Activated naive CD4-positive, alpha-beta T cell treated with anti-CD3 and anti-CD28 coated beads, Interleukin-2, amount 10 ng/mL, durations not matched to agents 7 days and 5 days (primary cell): ENCODE data around the gene ZNF485.
"Not testable (repeated sequence)": the region's sequence is repeated elsewhere in the genome, so short reads cannot be mapped to it uniquely, and the experiment has no call there.

ENCODE experiments used
- CTCF ChIA-PET: fragments of 350-600 bp; sonication (Branson Sonifier 250); formaldehyde crosslinking; loops from one replicate; lab custom pipeline; 2021; ENCODE audit warnings: antibody characterized with exemption; lab: Charles Lee
- DNase-seq: peaks from one replicate; pipeline ENCODE4 v3.0.0-alpha.2; 2020
- H3K27ac Mint-ChIP-seq: one replicate; pipeline ENCODE4 v1.8.0; 2021; ENCODE audit warnings: mild to moderate bottlenecking, moderate library complexity, mixed read lengths
- H3K27me3 Mint-ChIP-seq: one replicate; pipeline ENCODE4 v1.8.0; 2021; ENCODE audit warnings: mild to moderate bottlenecking, mixed read lengths
- H3K36me3 Mint-ChIP-seq: one replicate; pipeline ENCODE4 v1.8.0; 2021; ENCODE audit warnings: mixed read lengths
- H3K4me1 Mint-ChIP-seq: one replicate; pipeline ENCODE4 v1.8.0; 2021; ENCODE audit warnings: mixed read lengths
- H3K4me3 Mint-ChIP-seq: one replicate; pipeline ENCODE4 v1.8.0; 2021; ENCODE audit warnings: mild to moderate bottlenecking, moderate library complexity, mixed read lengths
- H3K9me3 Mint-ChIP-seq: one replicate; pipeline ENCODE4 v1.8.0; 2021; ENCODE audit warnings: mixed read lengths

The ZNF485 gene

DNA sequence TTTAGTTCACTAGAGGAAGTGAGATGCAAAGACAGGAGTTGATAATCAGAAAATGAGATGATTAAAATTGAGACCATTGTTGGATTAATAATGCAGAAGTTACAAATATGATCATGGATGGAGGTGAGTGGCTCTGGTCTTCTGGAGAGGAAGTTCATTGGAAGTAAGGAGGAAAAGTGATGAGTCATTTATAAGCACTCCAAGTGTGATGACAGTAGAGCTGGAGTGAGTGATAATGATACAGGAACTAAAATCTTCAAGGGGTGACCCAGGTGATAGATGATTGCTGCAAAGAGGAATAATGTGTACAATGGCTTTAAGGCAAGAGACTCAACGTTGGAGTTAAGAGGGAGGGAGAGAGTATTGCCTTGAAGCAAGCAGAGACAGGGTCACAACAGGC is 21.7 kb downstream of the ZNF485 start:
- CTCF ChIA-PET: no interaction called here
- H3K9me3 Mint-ChIP-seq: peaks cover 33% of the 10 kb centered on the region
- no peak for DNase-seq
- H3K4me3 Mint-ChIP-seq: no peak overlapping the region
- peaks cover 9% of the 10 kb centered on the region for H3K36me3 Mint-ChIP-seq
- H3K27me3 Mint-ChIP-seq: no peaks in the 10 kb centered on the region
- no peak overlapping the region for H3K27ac Mint-ChIP-seq
- peaks cover 8% of the 10 kb centered on the region for H3K4me1 Mint-ChIP-seq

DNA sequence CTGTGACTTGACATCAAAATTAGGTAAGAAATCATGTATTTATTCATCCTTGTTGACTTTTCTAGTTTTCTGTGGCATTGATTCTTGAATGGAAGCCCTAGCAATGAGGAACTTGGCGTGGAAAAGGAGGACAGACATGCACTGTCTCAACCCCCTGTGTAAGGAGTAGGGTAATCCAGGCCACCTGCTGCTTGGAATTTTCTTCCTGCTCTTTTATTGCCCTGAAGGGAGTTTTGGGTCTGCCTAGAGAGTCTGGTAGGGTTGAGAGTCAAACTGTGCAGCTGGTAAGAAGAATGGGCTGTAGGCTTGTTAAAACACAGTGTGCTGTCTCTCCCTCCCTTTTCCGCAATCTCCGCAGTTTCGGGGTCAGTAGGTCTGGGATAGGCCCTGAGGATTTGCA is 22.7 kb downstream of the ZNF485 start:
- H3K36me3 Mint-ChIP-seq: peaks cover under 1% of the 10 kb centered on the region
- H3K27me3 Mint-ChIP-seq: no peaks in the 10 kb centered on the region
- CTCF ChIA-PET: no interaction called here
- no peak overlapping the region for H3K27ac Mint-ChIP-seq
- H3K4me3 Mint-ChIP-seq: no peak overlapping the region
- no peaks in the 10 kb centered on the region for H3K4me1 Mint-ChIP-seq
- peaks cover 30% of the 10 kb centered on the region for H3K9me3 Mint-ChIP-seq
- DNase-seq: no peak

GRCh38 chr10:43635816-43636215 is 29.6 kb downstream of the ZNF485 start:
- H3K27ac Mint-ChIP-seq, H3K4me1 Mint-ChIP-seq, DNase-seq, H3K4me3 Mint-ChIP-seq, H3K27me3 Mint-ChIP-seq, H3K36me3 Mint-ChIP-seq, CTCF ChIA-PET: not testable (repeated sequence)
- peaks cover 31% of the 10 kb centered on the region for H3K9me3 Mint-ChIP-seq

GRCh38 chr10:43640603-43641002 is 34.4 kb downstream of the ZNF485 start:
- no peak overlapping the region for H3K27ac Mint-ChIP-seq
- H3K36me3 Mint-ChIP-seq: peaks cover 27% of the 10 kb centered on the region
- H3K27me3 Mint-ChIP-seq: peaks cover 5% of the 10 kb centered on the region
- DNase-seq: no peak
- H3K4me1 Mint-ChIP-seq: no peaks in the 10 kb centered on the region
- CTCF ChIA-PET: no interaction called here
- H3K4me3 Mint-ChIP-seq: no peak overlapping the region
- peaks cover 53% of the 10 kb centered on the region for H3K9me3 Mint-ChIP-seq

- peaks cover 58% of the 10 kb centered on the region for H3K9me3 Mint-ChIP-seq
- H3K4me3 Mint-ChIP-seq: no peak overlapping the region
- DNase-seq: no peak
- CTCF ChIA-PET: no interaction called here
- peaks cover 47% of the 10 kb centered on the region for H3K36me3 Mint-ChIP-seq
- no peak overlapping the region for H3K27ac Mint-ChIP-seq
- H3K27me3 Mint-ChIP-seq: peaks cover 6% of the 10 kb centered on the region
- peaks cover 22% of the 10 kb centered on the region for H3K4me1 Mint-ChIP-seq
Observed at GRCh38 chr10:43644252-43644651, 38.0 kb downstream of the ZNF485 start.

DNA sequence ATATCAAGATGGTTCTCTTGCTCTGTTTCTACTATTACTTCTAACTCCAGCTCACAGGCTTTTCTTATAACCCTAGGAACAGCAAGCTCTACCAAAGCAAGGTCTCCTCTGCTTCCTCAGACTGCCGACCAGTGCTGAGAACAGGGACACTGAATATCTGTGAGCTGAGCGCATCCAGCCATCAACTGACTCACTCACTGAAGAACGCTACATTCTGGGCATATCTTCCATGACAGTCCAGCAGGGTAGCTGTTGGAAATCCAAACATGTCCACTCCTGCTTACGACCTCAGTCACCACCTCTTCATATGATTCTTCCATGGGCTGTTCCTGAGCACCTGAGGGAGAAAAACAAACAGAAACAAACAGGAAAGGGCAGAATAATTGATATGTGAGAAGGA is 39.6 kb downstream of the ZNF485 start:
- no peak for DNase-seq
- no peak overlapping the region for H3K27ac Mint-ChIP-seq
- H3K9me3 Mint-ChIP-seq: peaks cover 51% of the 10 kb centered on the region
- no peak overlapping the region for H3K4me3 Mint-ChIP-seq
- peaks cover 47% of the 10 kb centered on the region for H3K36me3 Mint-ChIP-seq
- CTCF ChIA-PET: no interaction called here
- H3K4me1 Mint-ChIP-seq: peaks cover 25% of the 10 kb centered on the region
- peaks cover 12% of the 10 kb centered on the region for H3K27me3 Mint-ChIP-seq

DNA sequence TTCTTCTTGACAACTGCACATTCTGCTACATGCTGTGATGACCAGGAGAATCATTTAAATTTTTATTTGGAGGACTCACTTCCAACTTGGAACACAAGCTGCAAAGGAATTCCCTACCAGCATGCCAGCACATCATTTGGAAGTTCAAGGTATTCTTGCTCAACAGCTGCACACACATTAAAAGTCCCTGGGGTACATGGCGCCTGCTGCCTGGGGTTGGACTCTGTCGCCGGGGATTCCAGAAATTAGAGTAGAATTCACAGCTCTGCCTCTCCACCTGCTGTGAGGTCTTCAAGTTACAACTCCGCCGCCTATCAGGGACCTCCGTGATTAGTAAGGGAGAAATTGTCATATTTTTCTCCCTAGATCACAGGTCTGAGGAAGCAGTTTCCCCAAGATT is 41.3 kb downstream of the ZNF485 start:
- CTCF ChIA-PET: no interaction called here
- peaks cover 16% of the 10 kb centered on the region for H3K27me3 Mint-ChIP-seq
- H3K4me3 Mint-ChIP-seq: peak overlapping the region; percentile 85
- no peak for DNase-seq
- H3K9me3 Mint-ChIP-seq: peaks cover 40% of the 10 kb centered on the region
- H3K36me3 Mint-ChIP-seq: peaks cover 47% of the 10 kb centered on the region
- peaks cover 25% of the 10 kb centered on the region for H3K4me1 Mint-ChIP-seq
- peak overlapping the region; percentile 82 for H3K27ac Mint-ChIP-seq

- peaks cover 43% of the 10 kb centered on the region for H3K36me3 Mint-ChIP-seq
- peaks cover 19% of the 10 kb centered on the region for H3K27me3 Mint-ChIP-seq
- peaks cover 36% of the 10 kb centered on the region for H3K9me3 Mint-ChIP-seq
- peaks cover 25% of the 10 kb centered on the region for H3K4me1 Mint-ChIP-seq
- DNase-seq: no peak
- H3K4me3 Mint-ChIP-seq: peak overlapping the region; percentile 85
- peak overlapping the region; percentile 82 for H3K27ac Mint-ChIP-seq
- CTCF ChIA-PET: no interaction called here
Observed at GRCh38 chr10:43648095-43648397, 41.8 kb downstream of the ZNF485 start.

DNA sequence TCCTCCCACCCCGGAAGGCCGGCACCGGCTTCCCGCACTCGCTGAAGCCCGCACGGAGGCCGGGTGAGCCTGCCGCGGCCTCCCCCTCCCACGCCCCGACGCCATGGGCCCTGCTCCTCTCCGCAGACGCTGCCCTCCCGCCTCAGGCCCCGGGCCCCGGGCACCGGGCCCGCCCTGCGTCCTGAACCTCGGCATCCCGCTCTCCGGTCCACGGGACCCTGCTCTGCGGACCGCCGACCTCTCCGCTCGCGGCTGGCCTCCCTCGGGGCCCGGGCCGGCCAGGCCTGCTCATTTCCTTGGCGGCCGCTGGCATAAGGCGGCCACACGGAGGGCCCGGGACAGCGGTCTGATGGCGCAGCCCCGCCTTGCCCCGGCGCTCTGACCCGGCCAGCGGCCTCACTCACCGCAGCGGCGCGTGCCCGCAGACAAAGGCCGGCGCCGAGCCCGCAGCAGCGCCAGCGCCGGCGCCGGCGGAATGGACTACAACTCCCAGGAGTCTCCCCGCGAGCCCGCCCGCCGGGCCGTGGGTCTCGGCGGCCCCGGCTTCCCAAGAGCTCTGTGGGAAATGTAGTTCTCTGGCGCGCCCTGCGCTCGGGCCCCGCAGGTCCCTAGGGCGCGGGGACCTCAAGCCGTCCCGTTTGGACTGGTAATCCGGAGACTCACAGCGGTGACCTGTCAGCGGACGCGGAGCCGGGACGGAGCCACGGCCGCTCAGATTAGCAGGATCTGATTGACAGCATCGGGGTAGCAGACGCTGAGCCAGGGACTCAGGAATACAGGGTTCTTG is 42.4 kb downstream of the ZNF485 start, which contains the start of gene ZNF32:
TSS of gene ZNF32 (minus strand) at position 484 of the 787 bp plus-strand sequence. CDS start 2,748 bp downstream, outside the sequence.
- H3K4me1 Mint-ChIP-seq: peaks cover 25% of the 10 kb centered on the region
- peak within 1 kb of the TSS; percentile 82 for H3K27ac Mint-ChIP-seq
- CTCF ChIA-PET: interaction anchor here (1.4 kb wide), 1 partner anchor 41 kb away, joined by 4 read pairs; no protein-coding TSS in a partner anchor
- peaks cover 38% of the 10 kb centered on the region for H3K36me3 Mint-ChIP-seq
- H3K27me3 Mint-ChIP-seq: peaks cover 21% of the 10 kb centered on the region
- peaks cover 32% of the 10 kb centered on the region for H3K9me3 Mint-ChIP-seq
- peak within 1 kb of the TSS; percentile 85 for H3K4me3 Mint-ChIP-seq
- DNase-seq: peak; percentile 86

DNA sequence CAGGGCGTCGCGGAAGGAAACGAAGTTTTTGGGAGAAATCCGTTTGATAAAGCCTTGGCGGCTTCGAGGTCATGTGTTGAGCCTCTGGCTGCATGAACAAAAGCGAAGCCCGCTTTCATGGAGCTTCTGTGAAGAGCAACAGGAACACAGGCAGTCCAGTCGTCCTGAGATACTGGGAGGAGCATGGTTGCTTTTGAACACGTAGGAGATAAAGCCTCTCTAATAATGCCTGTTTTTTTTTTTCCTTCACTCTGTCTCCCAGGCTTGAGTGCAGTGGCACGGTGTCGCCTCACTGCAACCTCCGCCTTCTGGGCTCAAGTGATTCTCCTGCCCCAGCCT is 42.9 kb downstream of the ZNF485 start:
- H3K27ac Mint-ChIP-seq: peak overlapping the region; percentile 71
- H3K4me1 Mint-ChIP-seq: peaks cover 25% of the 10 kb centered on the region
- CTCF ChIA-PET: interaction anchor here (1.4 kb wide), 1 partner anchor 41 kb away, joined by 4 read pairs; no protein-coding TSS in a partner anchor
- DNase-seq: no peak
- H3K36me3 Mint-ChIP-seq: peaks cover 34% of the 10 kb centered on the region
- peak overlapping the region; percentile 85 for H3K4me3 Mint-ChIP-seq
- peaks cover 28% of the 10 kb centered on the region for H3K9me3 Mint-ChIP-seq
- H3K27me3 Mint-ChIP-seq: peaks cover 23% of the 10 kb centered on the region

DNA sequence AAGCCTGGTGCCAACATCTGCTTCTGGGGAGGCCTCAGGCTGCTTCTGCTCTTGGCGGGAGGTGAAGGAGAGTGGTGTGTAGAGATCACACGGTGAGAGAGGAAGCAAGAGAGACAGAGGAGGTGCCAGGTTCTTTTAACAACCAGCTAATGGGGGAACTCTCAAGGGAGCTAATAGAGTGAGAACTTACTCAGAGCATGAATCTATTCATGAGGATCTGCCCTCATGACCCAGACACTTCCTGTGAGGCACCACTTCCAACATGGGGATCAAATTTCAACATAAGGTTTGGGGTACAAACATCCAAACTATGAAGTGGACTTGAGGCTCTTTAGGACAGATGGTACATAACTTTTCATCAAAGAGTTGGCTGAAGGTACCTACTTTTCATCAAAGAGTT is 47.5 kb downstream of the ZNF485 start:
- Mint-ChIP-seq H3K36me3 (no peaks in the 10 kb centered on the region), H3K27me3 (peaks cover 32% of the 10 kb centered on the region), H3K4me1 (peaks cover 7% of the 10 kb centered on the region), H3K9me3 (no peaks in the 10 kb centered on the region), H3K4me3 (no peak overlapping the region), H3K27ac (no peak overlapping the region)
- DNase-seq: no peak
- CTCF ChIA-PET: no interaction called here

DNA sequence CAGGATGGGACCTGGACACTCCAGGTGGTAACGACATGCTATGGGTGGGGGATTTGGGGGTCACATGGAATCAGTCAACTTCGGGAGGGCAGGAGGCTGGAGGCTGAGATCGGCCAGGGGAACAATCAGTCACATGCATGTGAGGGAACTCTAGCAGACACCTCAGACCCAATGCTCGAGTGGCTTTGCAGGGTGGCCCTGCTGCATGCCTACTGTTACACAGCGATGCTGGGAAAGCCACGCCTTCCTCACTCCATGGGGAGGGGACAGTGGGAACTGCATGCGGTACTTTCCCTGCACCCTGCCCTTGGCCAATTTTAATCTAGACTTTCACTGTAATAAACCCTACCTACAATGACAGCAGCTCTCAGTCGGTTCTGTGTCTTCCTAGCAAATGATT is 49.1 kb downstream of the ZNF485 start:
- Mint-ChIP-seq H3K27me3 (peaks cover 22% of the 10 kb centered on the region), H3K4me3 (no peak overlapping the region), H3K36me3 (no peaks in the 10 kb centered on the region), H3K27ac (no peak overlapping the region), H3K9me3 (no peaks in the 10 kb centered on the region), H3K4me1 (no peaks in the 10 kb centered on the region)
- DNase-seq: no peak
- CTCF ChIA-PET: interaction anchor here (1.4 kb wide), 1 partner anchor 28 kb away, joined by 3 read pairs; no protein-coding TSS in a partner anchor

- Mint-ChIP-seq H3K27me3 (peaks cover 14% of the 10 kb centered on the region), H3K4me1 (no peaks in the 10 kb centered on the region), H3K36me3 (no peaks in the 10 kb centered on the region), H3K4me3 (no peak overlapping the region), H3K9me3 (no peaks in the 10 kb centered on the region), H3K27ac (no peak overlapping the region)
- CTCF ChIA-PET: no interaction called here
- DNase-seq: no peak
Observed at GRCh38 chr10:43658227-43658626, 52.0 kb downstream of the ZNF485 start.

DNA sequence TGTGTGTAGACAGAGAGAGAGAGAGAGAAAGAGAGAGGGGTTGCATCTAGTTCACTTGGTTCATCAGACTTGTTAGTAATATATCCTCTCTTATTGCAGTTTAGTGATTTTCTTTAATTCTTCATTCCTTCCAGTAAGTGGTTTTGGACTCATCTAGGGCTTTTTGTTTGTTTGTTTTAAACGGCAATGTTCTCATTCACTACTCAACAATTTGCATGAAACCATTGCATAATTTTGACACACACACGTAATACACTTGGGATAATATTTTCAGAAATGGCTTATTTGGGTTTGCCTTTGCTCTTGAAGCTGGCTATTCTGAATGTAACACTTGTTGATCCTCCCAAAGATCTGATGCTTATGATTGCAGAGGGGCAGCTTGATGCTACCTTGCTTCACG is 58.8 kb downstream of the ZNF485 start:
- CTCF ChIA-PET: no interaction called here
- no peak overlapping the region for H3K27ac Mint-ChIP-seq
- no peak for DNase-seq
- no peak overlapping the region for H3K4me3 Mint-ChIP-seq
- no peaks in the 10 kb centered on the region for H3K36me3 Mint-ChIP-seq
- H3K9me3 Mint-ChIP-seq: no peaks in the 10 kb centered on the region
- H3K4me1 Mint-ChIP-seq: peaks cover 4% of the 10 kb centered on the region
- H3K27me3 Mint-ChIP-seq: peaks cover 41% of the 10 kb centered on the region

DNA sequence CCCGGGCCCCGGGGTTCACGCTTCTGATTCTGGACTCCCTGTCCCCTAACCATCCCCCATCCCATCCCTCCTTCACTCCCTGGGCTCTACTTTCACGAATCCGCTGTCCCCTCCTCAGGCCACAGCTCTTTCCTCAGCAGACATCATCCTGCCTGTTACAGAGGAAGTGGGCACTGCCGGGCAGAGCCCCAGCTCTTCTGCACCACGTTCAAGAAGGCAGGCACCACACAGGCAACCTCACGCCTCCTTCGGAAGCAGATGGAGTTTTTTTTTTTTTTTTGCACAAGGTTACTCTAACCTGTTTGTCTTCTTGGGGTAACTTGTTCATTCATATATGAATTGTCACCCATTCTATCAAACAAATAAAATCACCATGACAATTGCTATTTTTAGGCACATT is 60.3 kb downstream of the ZNF485 start:
- H3K36me3 Mint-ChIP-seq: no peaks in the 10 kb centered on the region
- H3K4me1 Mint-ChIP-seq: peaks cover 4% of the 10 kb centered on the region
- CTCF ChIA-PET: no interaction called here
- no peak for DNase-seq
- peaks cover 56% of the 10 kb centered on the region for H3K27me3 Mint-ChIP-seq
- H3K4me3 Mint-ChIP-seq: no peak overlapping the region
- H3K27ac Mint-ChIP-seq: no peak overlapping the region
- no peaks in the 10 kb centered on the region for H3K9me3 Mint-ChIP-seq
